ENCODE measurements around the gene ATF7IP2.

ATF7IP2 gene

DNA sequence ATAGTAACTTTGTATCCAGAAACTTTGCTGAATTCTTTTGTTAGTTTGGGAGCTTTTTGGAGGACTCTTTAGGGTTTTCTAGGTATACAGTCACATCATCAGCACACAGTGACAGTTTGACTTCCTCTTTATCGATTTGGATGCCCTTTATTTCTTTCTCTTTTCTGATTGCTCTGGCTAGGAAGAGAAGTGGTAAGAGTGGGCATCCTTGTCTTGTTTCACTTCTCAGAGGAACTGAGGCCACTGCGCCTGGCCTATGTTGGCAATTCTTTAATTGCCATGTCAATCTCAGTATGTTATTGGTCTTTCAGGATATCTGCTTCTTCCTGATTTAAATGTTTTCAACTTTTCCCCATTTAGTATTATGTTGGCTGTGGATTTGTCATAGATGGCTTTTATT, 24.6 kb downstream of the ATF7IP2 start:
- no peak for TF ChIP-seq GATA3 (IDR thresholded peaks at IDR 0.05; ENCODE audit: low read depth, low read length)
- no peak for TF ChIP-seq GATA2 (IDR thresholded peaks at IDR 0.05; ENCODE audit: low read depth, low read length)

DNA sequence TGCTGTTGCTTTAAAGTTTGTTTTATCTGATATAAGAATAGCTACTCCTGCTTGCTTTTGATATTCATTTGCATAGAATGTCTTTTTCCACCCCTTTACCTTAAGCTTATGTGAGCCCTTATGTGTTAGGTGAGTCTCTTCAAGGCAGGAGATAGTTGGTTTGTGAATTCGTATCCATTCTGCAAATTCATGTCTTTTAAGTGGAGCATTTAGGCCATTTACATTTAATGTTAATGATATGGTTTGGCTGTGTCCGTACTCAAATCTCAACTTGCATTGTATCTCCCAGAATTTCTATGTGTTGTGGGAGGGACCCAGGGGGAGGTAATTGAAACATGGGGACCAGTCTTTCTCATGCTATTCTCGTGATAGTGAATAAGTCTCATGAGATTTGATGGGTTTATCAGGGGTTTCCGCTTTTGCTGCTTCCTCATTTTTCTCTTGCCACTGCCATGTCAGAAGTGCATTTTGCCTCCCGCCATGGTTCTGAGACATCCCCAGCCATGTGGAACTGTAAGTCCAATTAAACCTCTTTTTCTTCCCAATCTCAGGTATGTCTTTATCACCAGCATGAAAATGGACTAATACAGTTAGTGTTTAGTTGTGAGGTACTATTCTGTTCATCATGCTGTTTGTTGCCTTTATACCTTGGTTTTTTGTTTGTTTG, 27.2 kb downstream of the ATF7IP2 start:
- TF ChIP-seq GATA2 (IDR thresholded peaks at IDR 0.05; ENCODE audit: low read depth, low read length): no peak
- no peak for TF ChIP-seq GATA3 (IDR thresholded peaks at IDR 0.05; ENCODE audit: low read depth, low read length)

DNA sequence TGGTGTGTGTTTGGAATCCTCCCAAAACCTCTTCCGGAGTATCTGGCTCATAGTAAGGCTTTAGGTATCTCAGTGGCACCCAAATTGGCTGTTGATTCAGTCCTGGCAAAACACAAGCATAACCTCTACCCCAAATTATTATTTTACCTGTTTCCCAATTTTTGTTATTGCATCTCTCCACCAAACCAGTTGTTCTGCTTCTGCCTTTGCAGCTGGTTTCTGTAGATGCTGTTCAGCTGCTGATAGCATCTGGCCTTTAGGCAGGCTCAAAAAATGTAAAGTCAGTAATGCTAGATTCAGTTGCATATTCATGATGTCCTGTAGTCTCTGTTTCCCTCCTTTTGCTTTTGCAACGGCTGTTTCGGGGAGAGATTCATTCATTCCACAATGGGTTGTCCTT, 33.8 kb downstream of the ATF7IP2 start:
- TF ChIP-seq GATA3 (IDR thresholded peaks at IDR 0.05; ENCODE audit: low read depth, low read length) (no peak), GATA2 (IDR thresholded peaks at IDR 0.05; ENCODE audit: low read depth, low read length) (0 out of 2 replicates have a peak, but pooled peaks have one; percentile 12)

DNA sequence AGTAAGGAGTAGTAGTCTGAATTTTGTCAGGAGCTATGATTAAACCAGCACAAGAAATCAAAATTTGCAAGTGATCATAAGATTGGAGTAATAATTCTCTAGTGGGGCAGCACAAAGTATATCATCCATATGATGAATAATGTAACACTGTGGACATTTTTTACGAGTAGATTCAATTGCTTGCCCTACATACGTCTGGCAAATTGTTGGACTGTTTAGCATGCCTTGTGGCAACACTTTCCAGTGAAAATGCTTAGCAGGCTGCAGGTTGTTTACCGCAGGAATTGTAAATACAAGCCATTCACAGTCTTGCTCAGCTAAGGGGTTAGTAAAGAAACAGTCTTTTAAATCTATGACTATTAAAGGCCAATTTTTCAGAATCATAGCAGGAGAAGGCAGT, 35.7 kb downstream of the ATF7IP2 start:
- TF ChIP-seq GATA3 (IDR thresholded peaks at IDR 0.05; ENCODE audit: low read depth, low read length): no peak
- TF ChIP-seq GATA2 (IDR thresholded peaks at IDR 0.05; ENCODE audit: low read depth, low read length): no peak

DNA sequence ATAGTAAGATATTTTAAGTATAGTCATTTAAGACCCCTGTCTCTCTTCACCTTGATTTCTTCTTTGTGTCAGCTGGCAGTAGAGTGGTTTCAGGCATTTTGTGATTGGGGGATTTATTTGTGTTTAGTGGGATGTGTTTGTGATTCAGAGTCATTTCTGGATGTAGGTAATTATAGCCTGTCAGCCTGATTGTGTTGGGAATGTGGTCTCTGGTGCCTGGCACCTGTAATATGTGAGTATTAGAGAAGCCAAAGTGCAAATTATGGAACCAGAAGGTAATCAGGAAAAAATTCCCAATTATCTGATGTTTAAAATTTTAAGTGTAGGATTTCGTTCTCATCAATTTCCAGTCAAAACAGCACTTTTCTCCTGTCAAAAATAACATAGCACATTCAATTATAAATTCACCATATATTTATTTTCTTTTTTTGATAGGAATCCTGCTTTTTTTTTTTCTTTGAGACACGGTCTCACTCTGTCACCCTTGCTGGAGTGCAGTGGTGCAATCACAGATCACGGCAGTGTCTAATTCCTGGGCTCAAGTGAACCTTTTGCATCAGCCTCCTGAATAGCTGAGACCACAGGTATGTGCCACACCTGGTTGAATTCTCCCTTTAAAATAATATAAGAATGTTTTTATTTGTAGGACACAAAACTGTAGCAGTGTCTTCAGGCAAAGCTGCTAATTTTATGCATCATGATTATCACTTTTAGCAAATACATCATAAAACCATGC, 42.7 kb downstream of the ATF7IP2 start:
- TF ChIP-seq GATA3 (IDR thresholded peaks at IDR 0.05; ENCODE audit: low read depth, low read length): no peak

DNA sequence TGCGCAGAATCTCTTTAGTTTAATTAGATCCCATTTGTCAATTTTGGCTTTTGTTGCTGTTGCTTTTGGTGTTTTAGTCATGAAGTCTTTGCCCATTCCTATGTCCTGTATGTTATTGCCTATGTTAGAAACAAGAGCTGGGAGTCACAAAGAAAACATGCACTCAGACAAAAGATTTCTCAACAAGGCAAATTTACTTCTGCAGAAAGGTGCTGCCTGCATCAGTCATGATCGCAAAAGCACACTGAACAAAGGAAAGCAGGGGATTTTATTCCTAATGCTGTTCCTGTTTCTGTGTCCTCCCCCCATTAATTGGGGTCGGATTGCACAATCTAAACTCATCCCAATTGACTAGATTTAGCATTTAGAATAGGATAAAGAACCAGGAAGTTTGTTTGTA, 55.9 kb downstream of the ATF7IP2 start:
- TF ChIP-seq GATA2 (IDR thresholded peaks at IDR 0.05; ENCODE audit: low read depth, low read length): no peak
- no peak for TF ChIP-seq GATA3 (IDR thresholded peaks at IDR 0.05; ENCODE audit: low read depth, low read length)

DNA sequence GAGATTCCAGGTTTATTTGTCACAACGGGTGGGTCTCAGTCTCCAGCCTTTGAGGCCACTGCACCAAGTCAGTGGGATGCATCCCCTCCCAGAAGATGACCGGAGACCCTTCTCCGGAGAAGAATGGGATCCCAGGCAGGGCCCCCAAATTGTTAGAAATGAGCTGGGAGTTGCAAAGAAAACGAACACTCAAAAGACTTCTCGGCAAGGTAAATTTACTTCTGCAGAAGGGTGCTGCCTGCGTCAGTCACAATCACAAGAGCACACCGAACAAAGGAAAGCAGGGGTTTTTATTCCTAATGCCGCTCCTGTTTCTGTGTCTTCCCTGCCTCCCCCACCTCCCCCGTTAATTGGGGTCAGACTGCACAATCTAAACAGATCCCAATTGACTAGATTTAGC, 61.4 kb downstream of the ATF7IP2 start:
- TF ChIP-seq GATA3 (IDR thresholded peaks at IDR 0.05; ENCODE audit: low read depth, low read length) (no peak), GATA2 (IDR thresholded peaks at IDR 0.05; ENCODE audit: low read depth, low read length) (no peak)

DNA sequence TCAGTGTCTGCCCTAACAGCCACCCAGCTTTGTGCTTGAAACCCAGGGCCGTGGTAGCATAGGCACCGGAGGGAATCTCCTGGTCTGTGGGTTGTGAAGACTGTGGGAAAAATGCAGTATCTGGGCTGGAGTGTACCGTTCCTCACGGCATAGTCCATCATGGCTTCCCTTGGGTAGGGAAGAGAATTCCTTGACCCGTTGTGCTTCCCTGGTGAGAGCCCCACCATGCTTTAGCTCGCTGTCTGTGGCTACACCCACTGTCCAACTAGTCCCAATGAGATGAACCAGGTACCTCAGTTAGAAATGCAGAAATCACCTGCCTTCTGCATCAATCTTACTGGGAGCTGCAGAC, 67.3 kb downstream of the ATF7IP2 start:
- TF ChIP-seq GATA3 (IDR thresholded peaks at IDR 0.05; ENCODE audit: low read depth, low read length) (no peak), GATA2 (IDR thresholded peaks at IDR 0.05; ENCODE audit: low read depth, low read length) (no peak)

DNA sequence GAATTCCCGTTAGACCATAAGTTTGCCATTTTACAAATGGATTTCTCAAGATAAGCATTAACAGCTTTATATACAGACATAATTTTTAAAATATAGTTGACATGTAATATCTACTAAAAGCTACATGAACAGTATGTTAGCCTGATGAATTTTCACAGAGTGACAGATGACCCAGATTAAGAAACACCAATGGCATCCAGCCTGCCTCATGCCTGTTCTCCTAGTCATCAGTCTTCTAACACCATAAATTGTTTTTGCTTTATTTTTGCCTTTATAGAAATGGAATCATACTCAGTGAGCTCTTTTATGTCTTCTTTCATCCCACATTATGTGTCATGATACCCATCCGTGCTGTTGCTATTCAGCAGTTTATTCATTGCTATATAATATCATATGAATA, 80.0 kb downstream of the ATF7IP2 start:
- TF ChIP-seq GATA2 (IDR thresholded peaks at IDR 0.05; ENCODE audit: low read depth, low read length) (no peak), GATA3 (IDR thresholded peaks at IDR 0.05; ENCODE audit: low read depth, low read length) (no peak)

DNA sequence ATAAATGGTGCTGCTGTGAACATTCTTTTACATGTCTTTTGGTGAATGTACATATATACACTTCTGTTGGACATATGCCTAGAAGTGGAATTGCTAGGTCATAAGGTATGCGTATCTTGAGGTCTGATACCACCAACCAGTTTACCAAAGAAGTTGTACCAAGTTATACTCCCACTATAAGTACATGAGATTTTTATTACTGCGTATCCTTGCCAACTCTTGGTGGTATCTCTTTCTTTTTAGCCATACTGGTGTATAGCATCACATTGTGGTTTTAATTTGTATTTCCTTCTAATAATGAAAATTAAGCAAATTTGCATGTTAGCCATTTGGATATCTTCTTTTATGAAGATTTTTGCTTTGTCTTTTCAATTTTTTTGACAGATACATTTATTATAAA, 80.5 kb downstream of the ATF7IP2 start:
- TF ChIP-seq GATA2 (IDR thresholded peaks at IDR 0.05; ENCODE audit: low read depth, low read length) (no peak), GATA3 (IDR thresholded peaks at IDR 0.05; ENCODE audit: low read depth, low read length) (no peak)

DNA sequence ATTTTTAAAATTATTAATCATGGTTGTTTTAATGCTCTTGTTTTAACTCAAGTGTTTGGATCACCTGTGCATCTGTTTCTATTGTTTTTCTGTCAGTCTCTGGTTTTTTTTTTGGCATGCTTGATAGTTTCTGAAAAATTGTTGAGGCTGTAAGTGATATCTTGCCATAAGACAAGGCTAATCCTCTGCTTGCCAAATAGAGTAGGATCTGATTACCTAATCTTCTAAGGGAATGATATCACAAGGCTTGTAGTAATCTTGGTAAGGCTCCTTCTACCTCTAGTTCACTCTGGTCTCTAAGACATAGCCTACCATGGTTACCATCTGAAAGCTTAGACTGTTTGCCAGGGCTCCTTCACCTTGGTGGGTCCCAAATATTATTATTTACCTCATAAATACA, 81.0 kb downstream of the ATF7IP2 start:
- no peak for TF ChIP-seq GATA3 (IDR thresholded peaks at IDR 0.05; ENCODE audit: low read depth, low read length)

DNA sequence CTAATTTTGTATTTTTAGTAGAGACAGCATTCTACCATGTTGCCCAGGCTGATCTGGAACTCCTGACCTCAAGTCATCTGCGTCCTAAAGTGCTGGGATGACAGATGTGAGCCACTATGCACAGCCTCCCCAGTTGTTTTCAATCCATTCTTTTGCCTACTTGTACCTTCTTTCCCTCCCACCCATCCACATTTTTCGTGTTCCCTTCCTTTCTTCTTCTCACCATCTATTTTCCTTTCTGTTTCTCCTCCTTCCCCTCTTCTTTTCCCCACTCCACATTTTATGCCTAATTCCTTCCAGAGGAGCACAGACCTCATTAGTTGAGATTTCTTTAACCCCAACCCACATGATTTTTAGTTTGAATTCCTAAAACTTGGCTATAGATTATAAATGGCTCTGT, 94.3 kb downstream of the ATF7IP2 start:
- TF ChIP-seq GATA2 (IDR thresholded peaks at IDR 0.05; ENCODE audit: low read depth, low read length) (no peak), GATA3 (IDR thresholded peaks at IDR 0.05; ENCODE audit: low read depth, low read length) (no peak)

DNA sequence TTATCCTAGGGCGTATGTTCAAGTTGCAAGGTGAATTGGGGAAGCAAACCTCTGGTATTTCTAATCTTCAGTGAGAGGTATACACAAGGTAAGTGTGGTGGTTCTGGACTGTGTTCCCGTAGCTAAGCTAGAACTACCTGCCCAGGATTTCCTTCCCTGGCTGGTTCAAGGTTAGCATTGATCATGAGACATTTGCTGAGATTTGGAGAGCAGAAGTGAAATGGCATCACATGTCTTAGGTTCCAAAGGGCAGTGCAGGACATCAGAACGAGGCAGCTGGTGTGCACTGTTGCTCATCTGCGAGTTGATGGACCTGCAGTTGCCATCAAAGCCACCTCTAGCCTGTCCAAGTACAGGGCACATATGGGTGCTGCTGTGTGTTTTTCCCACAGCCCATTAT, 99.3 kb downstream of the ATF7IP2 start:
- TF ChIP-seq GATA3 (IDR thresholded peaks at IDR 0.05; ENCODE audit: low read depth, low read length) (no peak), GATA2 (IDR thresholded peaks at IDR 0.05; ENCODE audit: low read depth, low read length) (no peak)

DNA sequence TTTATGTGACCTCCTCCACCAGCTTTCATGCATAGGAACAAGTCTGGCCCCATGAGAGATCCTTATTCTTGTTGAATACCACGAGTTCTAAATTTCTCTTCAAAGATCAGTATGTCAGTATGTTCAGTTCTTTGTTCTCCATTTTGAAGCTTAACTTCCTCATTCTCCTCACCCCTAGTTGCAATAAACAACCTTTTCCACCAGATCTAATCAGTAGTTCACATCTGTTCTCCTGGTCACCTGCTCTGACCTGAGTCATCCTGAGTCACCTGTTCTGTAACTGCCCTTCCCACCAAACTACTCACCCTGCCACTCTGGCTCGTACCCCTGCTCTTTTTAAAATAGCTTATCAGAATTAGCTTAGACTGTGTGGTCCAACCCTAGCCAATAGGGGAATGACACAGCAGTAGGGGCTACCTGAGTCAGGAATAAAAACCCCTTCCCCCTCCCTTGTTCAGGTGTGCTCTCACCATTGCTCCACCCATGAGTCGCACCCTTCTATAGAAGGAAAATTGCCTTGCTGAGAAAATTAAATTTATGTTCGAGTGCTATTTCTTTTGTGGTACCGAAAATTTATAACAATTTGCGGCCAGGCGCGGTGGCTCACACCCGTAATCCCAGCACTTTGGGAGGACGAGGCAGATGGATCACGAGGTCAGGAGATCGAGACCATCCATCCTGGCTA, 100.0 kb downstream of the ATF7IP2 start:
- TF ChIP-seq GATA2 (IDR thresholded peaks at IDR 0.05; ENCODE audit: low read depth, low read length) (no peak), GATA3 (IDR thresholded peaks at IDR 0.05; ENCODE audit: low read depth, low read length) (no peak)

DNA sequence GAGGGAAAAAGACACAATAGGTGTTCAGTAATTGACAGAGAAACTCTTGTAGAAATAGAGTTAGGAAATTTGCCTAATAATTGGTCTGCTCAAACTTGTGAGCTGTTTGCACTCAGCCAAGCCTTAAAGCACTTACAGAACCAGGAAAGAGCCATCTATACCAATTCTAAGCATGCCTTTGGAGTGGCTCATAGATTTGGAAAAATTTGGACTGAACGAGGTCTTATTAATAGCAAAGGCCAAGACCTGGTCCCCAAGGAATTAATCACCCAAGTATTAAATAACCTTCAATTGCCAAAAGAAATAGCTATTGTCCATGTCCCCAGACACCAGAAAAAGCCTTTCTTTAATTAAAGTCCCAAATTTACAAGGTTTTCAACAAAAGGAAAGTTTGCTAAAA, 104.3 kb downstream of the ATF7IP2 start:
- TF ChIP-seq GATA2 (IDR thresholded peaks at IDR 0.05; ENCODE audit: low read depth, low read length): no peak
- no peak for TF ChIP-seq GATA3 (IDR thresholded peaks at IDR 0.05; ENCODE audit: low read depth, low read length)

Data from SH-SY5Y (cell line).